Fibroblast of lung (primary cell): ENCODE results near the gene RFX2. TPM values are rescaled to one million over a fixed set of nuclear protein-coding genes. Genes with fewer than 3 reads are reported as not detected.

Experiments
- DNase-seq, 2 donors: peaks; one replicate each; pipeline versions ENCODE4 v3.0.0 to v3.0.0-alpha.2; 2010; ENCODE audit warnings: low read depth in 2 of 2
- H2AFZ ChIP-seq: 2 replicates; pipeline ENCODE4 v1.5.1; 2012; ENCODE audit warnings: low read length, control low read depth, inconsistent platforms
- H3K27ac ChIP-seq: 2 replicates; pipeline ENCODE4 v1.5.1; 2011; ENCODE audit warnings: low read length, control low read depth; ENCODE audit not compliant: insufficient read depth
- H3K27me3 ChIP-seq: 2 replicates; pipeline ENCODE4 v1.5.1; 2011; ENCODE audit warnings: mild to moderate bottlenecking, low read length; ENCODE audit not compliant: control insufficient read depth, insufficient read depth
- H3K36me3 ChIP-seq: 2 replicates; pipeline ENCODE4 v1.5.1; 2011; ENCODE audit warnings: low read length; ENCODE audit not compliant: control insufficient read depth, insufficient read depth
- H3K4me1 ChIP-seq: 2 replicates; pipeline ENCODE4 v1.5.1; 2011; ENCODE audit warnings: low read length; ENCODE audit not compliant: control insufficient read depth, insufficient read depth; ENCODE audit errors: extremely low read depth
- H3K4me2 ChIP-seq: 2 replicates; pipeline ENCODE4 v1.5.1; 2011; ENCODE audit warnings: low read length, control low read depth; ENCODE audit not compliant: insufficient read depth; ENCODE audit errors: extremely low read depth
- H3K4me3 ChIP-seq, 4 experiments: fragments of 200-600 bp in 1 of 4; sonication (generic) in 1 of 4; replicated peaks in 1 of 4; 2 replicates each; pipeline ENCODE4 v1.5.1; 2011 to 2016; ENCODE audit warnings: low read length in 4 of 4, low read depth in 3 of 4, mild to moderate bottlenecking in 3 of 4, control low read depth in 2 of 4, inconsistent platforms in 1 of 4, mixed read lengths in 1 of 4; ENCODE audit not compliant: insufficient read depth in 1 of 4; ENCODE audit errors: control extremely low read depth in 1 of 4
- H3K79me2 ChIP-seq: 2 replicates; pipeline ENCODE4 v1.5.1; 2012; ENCODE audit warnings: mild to moderate bottlenecking, low read length, inconsistent platforms; ENCODE audit not compliant: control insufficient read depth, insufficient read depth
- H3K9ac ChIP-seq: 2 replicates; pipeline ENCODE4 v1.5.1; 2011; ENCODE audit warnings: mild to moderate bottlenecking, low read length, control low read depth; ENCODE audit not compliant: insufficient read depth
- H3K9me3 ChIP-seq: 2 replicates; pipeline ENCODE4 v1.5.1; 2012; ENCODE audit warnings: low read depth, low read length; ENCODE audit not compliant: control insufficient read depth, insufficient read depth
- H4K20me1 ChIP-seq: 2 replicates; pipeline ENCODE4 v1.5.1; 2011; ENCODE audit warnings: low read length; ENCODE audit not compliant: control insufficient read depth, insufficient read depth; ENCODE audit errors: extremely low read depth
- EZH2 ChIP-seq: IDR thresholded peaks from 2 replicates; pipeline ENCODE4 v1.5.1; 2012; ENCODE audit warnings: low read length, control low read depth, mild to moderate bottlenecking; ENCODE audit errors: missing control alignments
- polyA plus RNA-seq, 2 donors: library from polyadenylated mRNA; depleted of rRNA in 1 of 2; stranded (reverse) in 1 of 2; unstranded in 1 of 2; fragments of >200 nt; gene quantifications; 2 replicates each; pipeline ENCODE4 v1.2.1, GENCODE V29; 2011 to 2012; ENCODE audit warnings: missing spikeins in 1 of 2
- total RNA-seq: library from RNA; depleted of rRNA; stranded (reverse); fragments of >200 nt; gene quantifications from 2 replicates; pipeline ENCODE4 v1.2.1, GENCODE V29; 2014
- TF ChIP-seq, protein P1 (sequence below), 2 donors: IDR thresholded peaks in 1 of 2; conservative IDR thresholded peaks in 1 of 2; 1 replicate in 1 of 2; 2 replicates in 1 of 2; pipeline ENCODE4 v1.5.1; 2011 to 2012; ENCODE audit warnings: low read length in 2 of 2, control low read depth in 1 of 2, inconsistent platforms in 1 of 2, low read depth in 1 of 2, mild to moderate bottlenecking in 1 of 2

The RFX2 gene
- total and polyA plus RNA-seq, 2 donors (not counting 1 experiment from before 2014, with no cell fraction given) = 2.5 to 9.6 TPM

DNA sequence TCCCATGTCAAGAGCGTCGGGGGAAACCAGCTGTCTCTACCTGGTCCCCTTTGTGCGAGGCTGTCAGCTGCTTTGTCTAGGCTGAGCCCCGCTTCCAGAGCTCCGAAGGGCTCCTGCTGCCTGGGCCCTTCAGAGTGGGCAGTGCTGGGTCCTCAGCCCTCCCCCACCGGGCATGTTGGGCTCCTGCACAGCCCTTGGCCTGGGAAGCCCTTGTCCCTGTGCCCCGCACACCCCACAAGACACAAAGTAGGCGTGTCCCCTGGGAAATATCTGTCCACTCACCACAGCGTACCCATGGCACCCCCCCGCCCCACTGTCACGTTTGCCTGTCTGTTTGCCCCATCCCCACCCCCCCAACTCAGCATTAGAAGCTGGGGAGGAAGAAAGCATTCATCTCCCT, 92.7 kb downstream of the RFX2 start:
- H4K20me1 ChIP-seq = no peaks in the 10 kb centered on the region
- no peak overlapping the region for H3K4me3 ChIP-seq
- H3K9ac ChIP-seq = no peak overlapping the region
- no peak overlapping the region for H3K4me2 ChIP-seq
- no peaks in the 10 kb centered on the region for H3K27me3 ChIP-seq
- H3K27ac ChIP-seq = no peak overlapping the region
- H3K9me3 ChIP-seq = no peaks in the 10 kb centered on the region
- H3K36me3 ChIP-seq = no peaks in the 10 kb centered on the region
- H3K4me1 ChIP-seq = no peaks in the 10 kb centered on the region
- no peak overlapping the region for H2AFZ ChIP-seq
- DNase-seq = no peak
- TF ChIP-seq EZH2 = no peak
- TF ChIP-seq, protein P1, sequence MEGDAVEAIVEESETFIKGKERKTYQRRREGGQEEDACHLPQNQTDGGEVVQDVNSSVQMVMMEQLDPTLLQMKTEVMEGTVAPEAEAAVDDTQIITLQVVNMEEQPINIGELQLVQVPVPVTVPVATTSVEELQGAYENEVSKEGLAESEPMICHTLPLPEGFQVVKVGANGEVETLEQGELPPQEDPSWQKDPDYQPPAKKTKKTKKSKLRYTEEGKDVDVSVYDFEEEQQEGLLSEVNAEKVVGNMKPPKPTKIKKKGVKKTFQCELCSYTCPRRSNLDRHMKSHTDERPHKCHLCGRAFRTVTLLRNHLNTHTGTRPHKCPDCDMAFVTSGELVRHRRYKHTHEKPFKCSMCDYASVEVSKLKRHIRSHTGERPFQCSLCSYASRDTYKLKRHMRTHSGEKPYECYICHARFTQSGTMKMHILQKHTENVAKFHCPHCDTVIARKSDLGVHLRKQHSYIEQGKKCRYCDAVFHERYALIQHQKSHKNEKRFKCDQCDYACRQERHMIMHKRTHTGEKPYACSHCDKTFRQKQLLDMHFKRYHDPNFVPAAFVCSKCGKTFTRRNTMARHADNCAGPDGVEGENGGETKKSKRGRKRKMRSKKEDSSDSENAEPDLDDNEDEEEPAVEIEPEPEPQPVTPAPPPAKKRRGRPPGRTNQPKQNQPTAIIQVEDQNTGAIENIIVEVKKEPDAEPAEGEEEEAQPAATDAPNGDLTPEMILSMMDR (conservative IDR thresholded peaks at IDR 0.05 in 1 of 2, IDR thresholded peaks at IDR 0.05 in 1 of 2; ENCODE audit: low read depth in 1 of 2, low read length in 2 of 2) = no peak
- no peaks in the 10 kb centered on the region for H3K79me2 ChIP-seq

DNA sequence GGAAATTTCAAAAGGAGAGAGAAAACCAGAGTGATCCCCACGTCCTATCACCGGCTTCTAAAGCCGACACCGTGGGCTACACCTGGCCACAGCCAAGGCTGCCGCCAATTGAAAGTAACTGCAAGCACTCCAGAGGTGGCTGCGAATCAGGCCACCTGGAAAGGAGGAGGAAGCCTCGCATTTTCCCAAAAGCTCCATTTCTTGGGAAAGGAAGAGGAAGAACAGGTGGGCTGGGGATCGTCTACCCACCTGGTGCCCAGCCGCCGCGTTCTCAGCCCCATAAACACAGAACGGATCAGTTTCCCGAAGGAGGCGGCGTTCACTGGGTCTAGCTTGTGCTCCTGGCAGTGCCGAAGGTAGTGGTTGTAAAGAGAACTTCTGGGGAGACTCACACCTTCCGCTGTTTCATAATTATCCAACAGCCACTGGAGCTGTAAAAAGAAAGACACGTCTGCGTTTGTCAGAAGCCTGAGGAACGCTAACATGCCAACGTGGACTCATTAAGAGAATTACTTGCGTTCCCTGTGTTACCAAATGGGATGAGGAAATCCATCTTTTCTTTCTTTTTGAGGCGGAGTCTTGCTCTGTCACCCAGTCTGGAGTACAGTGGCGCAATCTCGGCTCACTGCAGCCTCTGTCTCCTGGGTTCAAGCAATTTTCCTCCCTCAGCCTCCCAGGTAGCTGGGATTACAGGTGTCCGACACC, 94.3 kb downstream of the RFX2 start:
- TF ChIP-seq EZH2 = no peak
- TF ChIP-seq, protein P1 (conservative IDR thresholded peaks at IDR 0.05 in 1 of 2, IDR thresholded peaks at IDR 0.05 in 1 of 2; ENCODE audit: low read depth in 1 of 2, low read length in 2 of 2) = no peak
- no peaks in the 10 kb centered on the region for H4K20me1 ChIP-seq
- no peak overlapping the region for H3K4me2 ChIP-seq
- DNase-seq = no peak
- peaks cover 2% of the 10 kb centered on the region for H3K36me3 ChIP-seq
- H3K4me1 ChIP-seq = no peaks in the 10 kb centered on the region
- no peak overlapping the region for H3K9ac ChIP-seq
- no peaks in the 10 kb centered on the region for H3K9me3 ChIP-seq
- no peaks in the 10 kb centered on the region for H3K79me2 ChIP-seq
- H2AFZ ChIP-seq = no peak overlapping the region
- no peak overlapping the region for H3K4me3 ChIP-seq
- no peaks in the 10 kb centered on the region for H3K27me3 ChIP-seq
- no peak overlapping the region for H3K27ac ChIP-seq

DNA sequence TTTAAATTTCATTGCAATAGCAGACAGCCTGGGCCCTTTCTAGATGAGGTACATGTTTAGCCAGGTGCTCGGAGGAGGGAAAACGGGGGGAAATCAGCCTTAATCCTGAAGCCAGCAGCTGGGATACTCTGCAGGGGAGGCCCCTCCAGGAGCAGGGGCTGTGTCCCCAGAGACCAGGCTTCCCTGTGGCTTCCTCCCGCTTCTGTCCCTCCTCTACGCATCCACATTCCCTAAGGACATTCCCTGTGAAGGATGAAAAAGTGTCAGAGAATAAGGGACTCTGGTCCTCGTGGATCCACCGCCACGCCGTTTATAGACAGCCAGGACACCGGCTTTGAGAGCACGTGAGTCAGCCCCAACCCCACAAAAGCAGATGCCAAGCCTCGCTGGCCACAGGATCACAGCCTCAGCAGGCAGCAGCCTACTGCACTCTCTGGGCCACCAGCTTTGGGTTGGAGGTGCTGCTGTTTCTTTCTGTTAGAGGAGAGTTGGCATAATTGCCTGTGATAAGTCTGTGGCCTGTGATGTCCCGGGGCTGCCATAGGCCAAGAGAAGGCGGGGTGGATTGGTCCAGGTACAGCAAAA, 95.7 kb downstream of the RFX2 start:
- no peak overlapping the region for H3K9ac ChIP-seq
- peaks cover 2% of the 10 kb centered on the region for H3K36me3 ChIP-seq
- no peaks in the 10 kb centered on the region for H3K9me3 ChIP-seq
- no peak overlapping the region for H3K27ac ChIP-seq
- DNase-seq = no peak
- no peaks in the 10 kb centered on the region for H3K27me3 ChIP-seq
- H3K4me3 ChIP-seq = no peak overlapping the region
- no peaks in the 10 kb centered on the region for H4K20me1 ChIP-seq
- H3K4me2 ChIP-seq = no peak overlapping the region
- H3K4me1 ChIP-seq = no peaks in the 10 kb centered on the region
- TF ChIP-seq, protein P1 (conservative IDR thresholded peaks at IDR 0.05 in 1 of 2, IDR thresholded peaks at IDR 0.05 in 1 of 2; ENCODE audit: low read depth in 1 of 2, low read length in 2 of 2) = no peak
- TF ChIP-seq EZH2 = no peak
- H3K79me2 ChIP-seq = no peaks in the 10 kb centered on the region
- no peak overlapping the region for H2AFZ ChIP-seq
